Mononuclear cell (primary cell): ENCODE results near the gene SHROOM3. TPM values are rescaled to one million over a fixed set of nuclear protein-coding genes. Genes with fewer than 3 reads are reported as not detected.

Experiments
- H3K27me3 ChIP-seq: 2 replicates; pipeline ENCODE4 v1.6.0; 2011; ENCODE audit warnings: low read length, control low read depth; ENCODE audit not compliant: insufficient read depth
- H3K4me1 ChIP-seq: 2 replicates; pipeline ENCODE4 v1.5.1; 2011; ENCODE audit warnings: mild to moderate bottlenecking, low read length, control low read depth; ENCODE audit not compliant: insufficient read depth
- H3K4me3 ChIP-seq: 2 replicates; pipeline ENCODE4 v1.5.1; 2011; ENCODE audit warnings: mild to moderate bottlenecking, low read length, moderate library complexity
- H3K9me3 ChIP-seq: 2 replicates; pipeline ENCODE4 v1.5.1; 2011; ENCODE audit warnings: low read depth, mild to moderate bottlenecking, control low read depth, low read length
- total RNA-seq: library from RNA; depleted of rRNA; stranded (reverse); fragments of >200 nt; gene quantifications from one replicate; pipeline ENCODE4 v1.2.3, GENCODE V29; 2012

The SHROOM3 gene
- total RNA-seq, 1 donor = 0.42 TPM

DNA sequence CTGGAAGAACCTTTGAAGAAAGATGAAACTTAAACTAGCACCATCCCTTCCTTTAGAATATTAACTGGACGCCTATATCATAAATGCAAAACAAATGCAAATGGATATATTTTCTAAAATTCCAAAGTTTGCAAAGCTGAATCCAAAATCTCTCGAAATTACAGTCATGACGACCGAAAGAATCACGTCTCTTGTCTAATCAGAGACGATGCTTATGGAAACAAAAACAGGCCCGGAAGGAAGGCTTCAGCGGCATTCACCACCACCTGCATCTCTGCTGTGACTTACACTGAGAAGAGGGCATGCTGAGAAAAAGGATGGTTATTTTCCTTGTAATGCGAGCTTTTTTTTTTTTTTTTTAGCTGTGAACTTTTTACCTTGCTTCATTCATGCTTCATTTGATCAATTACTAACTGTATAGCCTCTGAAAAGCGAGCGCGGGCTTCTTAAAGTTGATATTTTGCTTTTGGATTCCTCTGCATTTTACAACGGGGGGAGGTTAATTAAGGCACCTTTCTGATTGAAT lies 253.7 kb downstream of the SHROOM3 start:
- Histone ChIP-seq H3K27me3 (peaks cover 66% of the 10 kb centered on the region), H3K4me3 (no peak overlapping the region), H3K4me1 (peaks cover 9% of the 10 kb centered on the region), H3K9me3 (no peaks in the 10 kb centered on the region)

DNA sequence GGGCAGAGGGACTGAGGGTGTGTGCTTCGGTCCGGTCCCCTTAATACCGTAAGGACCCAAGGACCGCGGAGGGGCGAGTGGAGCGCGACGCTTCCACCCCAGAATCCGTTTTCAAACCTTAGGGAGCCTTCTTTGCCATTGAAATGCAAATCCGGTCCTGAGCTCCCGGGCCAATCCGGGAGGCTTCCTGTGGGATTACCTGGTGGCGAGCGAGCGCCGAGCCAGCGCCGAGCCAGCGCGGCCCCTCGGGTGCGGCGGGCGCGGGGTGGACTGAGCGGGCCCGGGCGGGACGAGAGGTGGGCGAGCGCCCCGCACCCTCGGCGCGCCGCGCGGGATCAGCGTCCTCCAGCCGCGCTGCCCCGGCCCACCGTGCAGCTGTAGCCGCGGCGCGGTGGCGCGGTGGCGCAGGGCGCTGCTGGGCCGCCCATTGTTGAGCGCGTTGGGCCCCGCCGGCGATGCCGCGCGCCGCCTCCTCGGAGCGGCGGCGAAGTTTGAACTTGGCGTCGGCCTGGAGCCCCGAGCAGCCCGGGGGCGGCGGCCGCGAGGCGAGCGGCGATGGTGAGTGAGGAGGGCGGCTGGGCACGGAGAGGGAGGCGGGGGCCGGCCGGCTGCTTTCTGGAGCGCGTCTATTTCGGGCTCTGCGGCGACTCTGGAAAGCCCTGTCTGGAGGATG lies 254.3 kb downstream of the SHROOM3 start:
- Histone ChIP-seq H3K9me3 (no peaks in the 10 kb centered on the region), H3K27me3 (peaks cover 72% of the 10 kb centered on the region), H3K4me3 (no peak overlapping the region), H3K4me1 (peaks cover 9% of the 10 kb centered on the region)

DNA sequence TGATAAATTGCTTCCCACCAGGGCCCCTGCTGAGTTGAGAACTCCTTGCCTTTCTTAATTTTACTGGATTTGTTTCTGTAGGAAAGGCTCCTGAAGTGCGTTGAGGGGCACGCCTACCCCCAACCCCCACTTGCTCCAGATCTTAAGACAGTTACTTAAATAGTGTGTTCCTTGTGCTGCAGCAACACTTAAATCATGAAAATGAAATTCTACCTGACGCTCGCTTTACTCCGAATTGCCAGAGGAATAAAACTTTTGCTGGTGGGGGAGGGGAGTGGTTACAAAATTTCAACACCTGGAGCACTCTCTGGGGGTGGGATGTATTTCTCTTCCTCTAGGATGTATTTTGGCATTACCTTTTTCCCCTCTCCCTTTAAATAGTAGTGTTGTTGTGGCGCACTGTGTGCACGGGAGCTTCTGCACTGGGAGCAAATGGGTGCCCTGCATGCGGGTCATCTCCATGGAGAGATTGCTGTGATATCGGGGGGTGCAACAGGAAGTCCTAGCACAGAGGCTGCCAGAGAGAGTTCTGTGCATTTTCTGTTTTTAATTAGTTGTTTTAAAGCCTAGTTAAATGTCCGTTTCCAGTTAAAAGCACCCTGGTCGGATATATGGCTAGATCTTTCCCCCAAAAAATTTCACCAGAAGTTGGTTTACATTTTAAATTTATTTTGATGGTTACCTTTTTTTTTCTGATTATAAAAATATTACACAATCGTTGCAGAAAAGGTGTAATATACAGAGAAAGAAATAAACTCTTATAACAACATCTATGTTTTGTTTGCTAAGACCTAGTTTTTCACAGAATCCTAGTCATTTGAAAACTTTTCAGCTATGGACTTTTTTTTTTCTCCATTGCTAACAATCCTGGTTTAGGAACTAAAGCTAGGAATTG lies 255.2 kb downstream of the SHROOM3 start:
- H3K27me3 ChIP-seq = peaks cover 80% of the 10 kb centered on the region
- H3K4me3 ChIP-seq = no peak overlapping the region
- H3K9me3 ChIP-seq = no peaks in the 10 kb centered on the region
- H3K4me1 ChIP-seq = peaks cover 9% of the 10 kb centered on the region

DNA sequence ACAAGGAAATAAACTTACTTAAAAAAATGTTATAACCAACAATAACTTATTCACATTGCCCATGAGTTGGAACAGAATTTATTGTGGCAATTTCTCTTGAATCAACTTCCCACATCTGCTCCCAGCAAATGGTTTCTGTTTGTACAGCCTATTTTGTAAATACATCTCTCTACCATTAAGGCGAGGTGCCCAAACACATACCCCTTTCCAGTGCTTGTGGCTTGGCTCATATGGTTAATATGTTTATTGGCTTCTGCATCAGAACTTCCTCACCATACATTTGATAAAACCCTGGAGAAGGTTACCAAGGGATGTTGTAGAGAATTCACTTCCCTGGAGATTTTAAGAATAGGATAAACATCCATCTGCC lies 255.9 kb downstream of the SHROOM3 start:
- H3K4me3 ChIP-seq = no peak overlapping the region
- H3K9me3 ChIP-seq = no peaks in the 10 kb centered on the region
- peaks cover 9% of the 10 kb centered on the region for H3K4me1 ChIP-seq
- peaks cover 80% of the 10 kb centered on the region for H3K27me3 ChIP-seq

DNA sequence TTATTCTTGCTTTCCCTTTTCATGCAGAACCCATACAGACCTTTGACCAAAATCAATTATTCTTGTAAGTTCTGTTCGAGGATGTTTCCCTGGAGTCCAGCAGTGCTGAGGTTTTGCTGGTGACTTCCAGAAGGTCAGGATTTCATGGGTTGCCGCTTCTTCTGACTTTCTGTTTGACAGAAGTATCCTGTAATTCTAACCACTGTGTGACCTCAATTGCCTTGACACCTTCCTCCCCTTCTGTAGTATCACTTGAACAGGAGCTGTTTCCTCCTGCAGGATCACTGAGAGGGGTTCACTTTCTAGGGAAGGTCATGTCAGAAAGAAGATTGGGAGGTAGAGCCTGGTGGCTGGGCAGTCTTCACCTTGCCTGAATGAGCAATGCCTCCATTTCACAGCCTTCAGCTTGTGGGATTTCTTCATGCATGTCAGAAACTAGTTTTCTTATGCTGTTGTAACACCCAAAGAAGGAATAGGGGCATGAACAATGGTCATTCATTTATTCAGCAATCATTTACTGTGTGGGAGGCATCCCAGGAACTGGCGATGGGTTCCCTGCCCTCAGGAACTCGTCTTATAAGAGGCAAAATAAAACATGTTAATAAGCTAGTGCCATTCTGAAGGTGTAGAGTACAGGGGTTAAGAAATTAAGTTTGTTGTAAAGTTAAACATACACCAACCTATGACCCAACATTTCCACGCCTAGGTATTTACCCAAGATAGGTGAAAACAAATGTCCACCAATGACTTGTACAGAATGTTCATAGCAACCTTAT lies 257.0 kb downstream of the SHROOM3 start:
- H3K4me1 ChIP-seq = peaks cover 9% of the 10 kb centered on the region
- H3K27me3 ChIP-seq = peaks cover 74% of the 10 kb centered on the region
- no peak overlapping the region for H3K4me3 ChIP-seq
- H3K9me3 ChIP-seq = no peaks in the 10 kb centered on the region

DNA sequence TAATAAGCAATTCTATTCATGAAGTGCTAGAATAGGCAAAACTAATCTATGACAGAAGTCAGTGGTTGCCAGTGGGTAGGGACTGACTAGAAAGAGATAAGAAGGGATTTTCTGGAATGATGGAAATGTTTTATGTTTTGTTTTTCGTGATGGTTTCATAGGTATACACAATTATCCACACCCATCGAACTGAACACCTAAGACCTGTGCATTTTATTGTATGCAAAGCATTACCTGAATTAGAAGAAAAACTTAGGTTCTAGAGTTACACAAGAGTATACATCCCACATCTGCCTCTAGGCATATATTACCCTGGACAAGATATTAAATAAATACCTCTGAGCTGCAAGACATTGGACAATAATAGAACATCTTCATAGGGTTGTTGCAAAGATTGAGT lies 257.7 kb downstream of the SHROOM3 start:
- Histone ChIP-seq H3K9me3 (no peaks in the 10 kb centered on the region), H3K27me3 (peaks cover 67% of the 10 kb centered on the region), H3K4me3 (no peak overlapping the region), H3K4me1 (peaks cover 9% of the 10 kb centered on the region)

DNA sequence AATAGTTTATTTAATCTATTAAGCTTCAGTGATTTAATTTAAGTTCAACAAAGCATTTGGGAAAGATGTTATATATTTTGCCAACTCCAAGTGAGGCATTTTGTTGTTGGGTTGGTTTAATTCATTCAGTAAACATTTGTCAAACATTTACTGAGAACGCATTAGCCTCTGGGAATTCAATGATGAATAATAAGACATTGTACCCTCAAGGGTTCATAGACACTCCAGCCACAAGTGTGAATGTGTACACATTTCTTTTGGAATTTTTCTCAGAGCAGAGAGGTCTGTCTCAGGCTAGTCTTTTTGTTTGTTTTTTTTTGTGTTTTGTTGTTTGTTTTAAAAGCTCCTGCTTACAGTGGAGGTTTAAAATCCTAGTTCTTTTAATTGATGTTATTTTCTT lies 259.0 kb downstream of the SHROOM3 start:
- Histone ChIP-seq H3K4me1 (peaks cover 9% of the 10 kb centered on the region), H3K27me3 (peaks cover 54% of the 10 kb centered on the region)

DNA sequence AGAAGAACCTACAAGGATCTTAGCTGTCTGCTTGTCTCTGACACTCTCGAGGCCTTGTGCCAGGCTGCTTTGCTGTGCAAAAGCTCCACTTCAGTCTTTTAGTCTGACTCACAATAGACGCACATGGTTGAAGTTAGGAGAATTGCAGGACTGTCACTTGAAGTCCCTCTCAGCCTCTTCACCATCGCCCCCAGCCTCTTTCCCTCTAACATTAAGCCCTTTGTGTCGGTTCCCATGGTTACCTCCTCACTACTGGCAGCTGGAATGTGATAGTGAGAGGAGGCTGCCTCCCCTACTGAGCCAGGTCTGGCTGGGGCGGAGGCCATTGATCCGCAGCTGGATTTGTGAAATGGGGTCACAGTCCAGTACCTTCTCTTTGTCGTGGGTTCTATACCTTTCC lies 261.1 kb downstream of the SHROOM3 start:
- Histone ChIP-seq H3K27me3 (peaks cover 36% of the 10 kb centered on the region), H3K9me3 (no peaks in the 10 kb centered on the region), H3K4me1 (no peaks in the 10 kb centered on the region), H3K4me3 (no peak overlapping the region)

More for the DNA sequence above, 259.0 kb downstream of the SHROOM3 start:
- H3K4me3 ChIP-seq = no peak overlapping the region
- no peaks in the 10 kb centered on the region for H3K9me3 ChIP-seq

DNA sequence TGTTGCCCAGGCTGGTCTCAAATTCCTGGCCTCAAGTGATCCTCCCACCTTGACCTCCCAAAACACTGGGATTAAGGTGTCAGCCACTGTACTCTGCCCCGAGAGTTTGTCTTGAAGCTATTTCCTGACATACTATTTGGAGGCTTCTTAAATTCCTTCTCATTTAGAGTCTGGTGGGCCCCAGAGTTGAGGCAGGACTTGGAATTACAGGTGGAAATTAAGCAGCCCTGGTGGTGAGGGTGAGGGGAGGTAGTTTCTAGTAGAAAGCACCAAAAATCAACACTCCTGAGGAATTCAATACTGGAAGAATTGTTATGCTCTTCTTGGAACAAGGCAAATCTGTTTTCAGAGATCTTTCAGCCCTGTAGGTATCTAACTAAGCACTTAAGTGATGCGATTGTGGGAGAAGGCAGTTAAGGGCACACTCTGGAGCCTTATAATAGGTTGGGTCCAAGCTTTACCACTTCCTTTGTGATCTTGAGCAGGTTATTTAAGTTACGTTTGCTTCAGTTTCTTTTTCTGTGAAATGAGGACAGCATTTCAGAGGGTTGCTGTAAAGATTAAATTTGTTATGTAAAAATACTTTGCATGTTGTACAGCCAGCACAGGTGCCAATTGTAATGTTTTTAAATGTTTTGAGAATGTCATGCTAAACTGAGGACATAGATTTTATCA lies 262.2 kb downstream of the SHROOM3 start:
- no peaks in the 10 kb centered on the region for H3K4me1 ChIP-seq
- no peak overlapping the region for H3K4me3 ChIP-seq
- peaks cover 25% of the 10 kb centered on the region for H3K27me3 ChIP-seq
- H3K9me3 ChIP-seq = no peaks in the 10 kb centered on the region

DNA sequence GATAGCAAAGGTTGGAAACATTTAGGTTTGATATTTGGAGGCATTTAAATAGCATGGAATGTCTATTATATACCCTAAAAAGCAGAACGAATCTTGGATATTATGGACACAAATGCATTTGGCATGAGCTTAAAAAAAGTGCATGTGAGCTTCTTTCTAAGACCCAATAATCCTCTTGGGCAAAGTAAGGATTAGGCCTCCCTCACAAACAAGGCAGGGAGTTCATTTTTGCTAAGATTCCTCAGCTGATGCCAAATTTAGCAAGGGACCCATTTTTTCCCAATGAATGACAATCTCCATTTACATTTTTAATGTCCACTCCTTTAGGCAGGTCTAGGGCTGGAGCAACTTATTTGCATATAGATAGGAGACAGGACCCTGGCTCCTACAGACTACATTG lies 263.1 kb downstream of the SHROOM3 start:
- H3K4me1 ChIP-seq = no peaks in the 10 kb centered on the region
- H3K27me3 ChIP-seq = peaks cover 17% of the 10 kb centered on the region
- H3K4me3 ChIP-seq = no peak overlapping the region
- no peaks in the 10 kb centered on the region for H3K9me3 ChIP-seq

DNA sequence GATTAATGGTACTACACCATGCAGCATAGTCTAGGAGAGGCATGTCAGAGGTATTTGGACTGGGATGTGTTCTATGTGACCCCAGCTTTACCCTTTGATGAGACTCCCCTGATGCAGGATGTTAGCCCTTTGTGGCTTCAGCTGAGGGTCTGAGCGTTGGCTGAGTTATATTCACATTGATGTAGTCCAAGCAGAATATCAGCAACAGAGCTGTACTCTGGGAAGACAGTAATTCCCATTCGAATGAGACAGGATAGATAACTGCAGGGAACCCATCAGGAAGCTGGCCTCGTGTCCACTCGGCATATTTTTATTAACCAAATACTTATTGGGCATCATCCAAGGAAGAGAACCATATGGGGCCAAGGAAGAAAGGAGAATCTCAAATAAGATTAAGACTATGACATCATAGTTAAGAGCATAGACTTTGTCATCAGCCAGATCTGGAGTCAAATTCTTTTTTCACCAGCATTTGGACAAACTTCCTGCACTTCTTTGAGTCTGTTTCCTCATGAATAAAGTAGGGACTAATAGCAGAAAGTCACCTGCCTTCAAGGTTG lies 264.8 kb downstream of the SHROOM3 start:
- Histone ChIP-seq H3K4me1 (no peaks in the 10 kb centered on the region), H3K9me3 (no peaks in the 10 kb centered on the region)

DNA sequence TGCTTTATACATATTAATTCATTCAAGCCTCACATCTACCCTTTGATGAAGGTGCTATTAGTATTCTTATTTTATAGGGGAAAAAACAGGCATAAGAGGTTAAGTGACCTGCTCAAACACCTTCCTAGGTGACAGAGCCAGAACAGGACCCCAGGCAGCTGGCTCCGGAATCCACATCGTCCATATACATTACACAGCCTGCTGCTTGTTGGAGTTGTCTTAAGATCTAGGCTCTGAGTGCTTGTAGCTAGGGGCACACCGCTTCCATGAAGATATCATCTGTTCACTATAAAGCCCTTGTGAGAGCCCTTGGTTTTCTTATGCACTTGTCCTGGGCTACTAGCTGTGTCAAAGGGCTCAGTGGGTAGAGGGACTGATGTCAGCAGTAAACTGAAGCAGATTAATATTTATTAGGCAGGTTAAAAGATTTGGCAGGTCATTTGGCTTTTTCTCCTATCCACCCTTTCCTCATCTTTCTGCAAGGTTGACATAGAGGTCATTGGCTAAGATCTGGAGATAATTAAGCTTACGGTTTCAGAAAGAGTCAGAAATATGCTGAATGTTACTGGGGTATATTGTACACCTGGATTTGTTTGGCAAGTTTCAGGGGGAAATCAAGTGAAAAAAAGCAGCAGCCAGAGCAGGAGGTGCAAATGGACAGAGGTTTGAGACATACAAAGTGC lies 267.6 kb downstream of the SHROOM3 start:
- no peak overlapping the region for H3K4me3 ChIP-seq
- no peaks in the 10 kb centered on the region for H3K4me1 ChIP-seq
- no peaks in the 10 kb centered on the region for H3K27me3 ChIP-seq
- H3K9me3 ChIP-seq = no peaks in the 10 kb centered on the region

More for the DNA sequence above, 264.8 kb downstream of the SHROOM3 start:
- Histone ChIP-seq H3K27me3 (peaks cover 4% of the 10 kb centered on the region), H3K4me3 (no peak overlapping the region)

DNA sequence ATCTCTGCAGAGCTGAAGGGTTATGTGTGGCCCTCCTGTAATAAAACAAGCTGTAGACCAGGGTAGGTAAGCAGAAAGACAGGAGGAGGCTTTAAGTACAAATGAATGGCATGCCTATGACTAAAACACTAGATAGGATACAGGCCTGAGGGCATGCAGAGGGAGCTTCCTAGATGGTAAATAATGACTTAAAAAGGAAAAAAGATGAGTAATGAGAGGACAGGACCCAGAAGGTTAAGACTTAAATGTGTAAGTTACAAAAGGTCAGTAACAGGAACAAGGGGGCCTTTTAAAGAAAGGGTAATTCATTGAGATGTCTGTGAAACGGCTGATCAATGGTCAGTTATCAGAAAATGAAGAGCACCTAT lies 268.1 kb downstream of the SHROOM3 start:
- Histone ChIP-seq H3K4me3 (no peak overlapping the region), H3K9me3 (no peaks in the 10 kb centered on the region), H3K4me1 (no peaks in the 10 kb centered on the region), H3K27me3 (no peaks in the 10 kb centered on the region)

DNA sequence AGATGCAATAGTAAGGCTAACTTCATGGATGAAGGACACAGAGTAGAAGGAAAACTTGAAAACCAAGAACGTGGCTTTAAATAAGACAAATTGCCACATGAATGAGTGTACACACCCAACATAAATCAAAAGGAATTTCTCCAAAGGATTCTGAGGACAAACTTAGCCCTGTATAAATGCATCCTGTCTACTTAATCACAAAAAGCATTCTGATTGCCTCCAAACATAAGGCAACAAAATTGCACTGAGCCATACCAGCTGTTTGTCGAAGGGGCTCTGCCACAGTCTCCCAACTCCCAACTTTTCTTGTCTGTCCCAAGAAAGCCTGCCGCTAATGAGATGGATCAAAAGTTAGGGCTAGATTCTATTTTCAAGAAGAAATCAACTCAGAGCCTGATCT lies 268.6 kb downstream of the SHROOM3 start:
- Histone ChIP-seq H3K4me3 (no peak overlapping the region), H3K4me1 (no peaks in the 10 kb centered on the region), H3K27me3 (no peaks in the 10 kb centered on the region)

More for the DNA sequence above, 268.6 kb downstream of the SHROOM3 start:
- H3K9me3 ChIP-seq = no peaks in the 10 kb centered on the region
